MM.1S (cell line): Measurements from ENCODE around the gene SARS1.

Experiments
- CTCF ChIP-seq: fragments of 300-600 bp; sonication (generic); IDR thresholded peaks from 2 replicates; pipeline ENCODE4 v1.5.1; 2016; ENCODE audit warnings: antibody characterized with exemption, low read length, mixed read lengths
- EZH2 ChIP-seq: fragments of 300-600 bp; sonication (generic); optimal IDR thresholded peaks from 2 replicates; pipeline ENCODE3; 2017; ENCODE audit warnings: low read depth, mild to moderate bottlenecking, antibody characterized with exemption, low read length, mixed read lengths
- EZH2phosphoT487 ChIP-seq: fragments of 300-600 bp; sonication (generic); IDR thresholded peaks from 2 replicates; pipeline ENCODE4 v1.6.1; 2018; ENCODE audit warnings: antibody characterized with exemption, low read length

GRCh38 chr1:109206339-109206738 lies 7.4 kb upstream of the SARS1 start:
- TF ChIP-seq CTCF (no peak), EZH2 (no peak), EZH2phosphoT487 (no peak)
